H1 (cell line): Measurements from ENCODE around the gene ZFHX2. TPM values are rescaled to one million over a fixed set of nuclear protein-coding genes. Genes with fewer than 3 reads are reported as not detected.

Experiments used
- CTCF ChIA-PET: fragments of 300-600 bp; sonication (Branson Sonifier 250); formaldehyde crosslinking; loops from one replicate; lab custom pipeline; 2021; ENCODE audit not compliant: partially characterized antibody; lab: Charles Lee
- POLR2A ChIA-PET: fragments of 300-600 bp; sonication (Branson Sonifier 250); formaldehyde crosslinking; loops from one replicate; lab custom pipeline; 2021; ENCODE audit warnings: inconsistent platforms; ENCODE audit not compliant: partially characterized antibody; lab: Charles Lee
- DNase-seq, 2 experiments: peaks; one replicate each; pipeline versions ENCODE4 v3.0.0 to v3.0.0-alpha.2; 2010 to 2022; ENCODE audit warnings: low spot score in 2 of 2, low read depth in 1 of 2, mixed read lengths in 1 of 2
- FAIRE-seq: peaks from 2 replicates; lab custom pipeline; 2011; peaks lifted over from hg19 to GRCh38; lab: Jason Lieb, UNC
- H2AFZ ChIP-seq: 2 replicates; pipeline ENCODE4 v1.8.1; 2012; ENCODE audit warnings: low read length, inconsistent platforms
- H2AK5ac ChIP-seq: 2 replicates; pipeline ENCODE4 v1.6.1; 2013; ENCODE audit warnings: low read depth, low read length
- H2BK120ac ChIP-seq: replicated peaks from 2 replicates; pipeline ENCODE3; 2013; ENCODE audit warnings: low read depth, low read length, inconsistent platforms
- H2BK12ac ChIP-seq: 2 replicates; pipeline ENCODE4 v1.6.1; 2013; ENCODE audit warnings: low read depth, low read length
- H2BK15ac ChIP-seq: 2 replicates; pipeline ENCODE4 v1.6.1; 2013; ENCODE audit warnings: low read length
- H2BK20ac ChIP-seq: 2 replicates; pipeline ENCODE4 v1.6.1; 2013; ENCODE audit warnings: low read length
- H2BK5ac ChIP-seq: 2 replicates; pipeline ENCODE4 v1.6.1; 2013; ENCODE audit warnings: low read depth, low read length
- H3K14ac ChIP-seq: 2 replicates; pipeline ENCODE4 v1.6.1; 2013; ENCODE audit warnings: inconsistent platforms; ENCODE audit not compliant: insufficient read length
- H3K18ac ChIP-seq: 2 replicates; pipeline ENCODE4 v1.6.1; 2013; ENCODE audit warnings: low read length; ENCODE audit errors: extremely low read depth
- H3K23ac ChIP-seq: 2 replicates; pipeline ENCODE4 v1.6.1; 2013; ENCODE audit warnings: inconsistent platforms; ENCODE audit not compliant: insufficient read length
- H3K23me2 ChIP-seq: 2 replicates; pipeline ENCODE4 v1.6.1; 2013; ENCODE audit warnings: low read depth, low read length
- H3K27ac ChIP-seq: 2 replicates; pipeline ENCODE4 v1.6.1; 2011; ENCODE audit warnings: low read depth, low read length, inconsistent platforms
- H3K27me3 ChIP-seq, 4 experiments: replicated peaks in 1 of 4; 1 replicate in 1 of 4; 2 replicates in 3 of 4; pipeline versions ENCODE4 v1.6.1 to v1.8.1; 2011 to 2013; ENCODE audit warnings: low read length in 3 of 4, mild to moderate bottlenecking in 3 of 4, inconsistent platforms in 2 of 4, mixed read lengths in 2 of 4, moderate library complexity in 1 of 4; ENCODE audit not compliant: control insufficient read depth in 3 of 4, insufficient read depth in 3 of 4; ENCODE audit errors: extremely low read depth in 1 of 4
- H3K36me3 ChIP-seq, 4 experiments: 2 replicates each; pipeline versions ENCODE4 v1.6.1 to v1.8.1; 2011 to 2013; ENCODE audit warnings: mild to moderate bottlenecking in 4 of 4, low read length in 3 of 4, moderate library complexity in 2 of 4, control low read depth in 1 of 4, inconsistent platforms in 1 of 4; ENCODE audit not compliant: insufficient read depth in 4 of 4, control insufficient read depth in 2 of 4
- H3K4ac ChIP-seq: replicated peaks from 2 replicates; pipeline ENCODE3; 2013; ENCODE audit warnings: low read length, low read depth, mixed read lengths, inconsistent platforms; ENCODE audit not compliant: insufficient read length
- H3K4me1 ChIP-seq, 4 experiments: replicated peaks in 1 of 4; 1 replicate in 1 of 4; 2 replicates in 3 of 4; pipeline versions ENCODE4 v1.6.1 to v1.8.1; 2011 to 2013; ENCODE audit warnings: low read length in 3 of 4, inconsistent platforms in 2 of 4, mixed read lengths in 1 of 4; ENCODE audit not compliant: insufficient read depth in 4 of 4, control insufficient read depth in 3 of 4
- H3K4me2 ChIP-seq, 2 experiments: 2 replicates each; pipeline versions ENCODE4 v1.6.1 to v1.8.1; 2011 to 2013; ENCODE audit warnings: low read depth in 2 of 2, low read length in 2 of 2, control low read depth in 1 of 2, inconsistent platforms in 1 of 2, mild to moderate bottlenecking in 1 of 2; ENCODE audit not compliant: insufficient read depth in 1 of 2
- H3K4me3 ChIP-seq, 4 experiments: fragments of 200-600, 300-600 bp in 1 of 4; sonication (generic), shearing (Covaris generic), sonication (Bioruptor Twin) in 1 of 4; 2 replicates each; pipeline versions ENCODE4 v1.5.1 to v1.8.1; 2011 to 2016; ENCODE audit warnings: low read length in 4 of 4, low read depth in 3 of 4, control low read depth in 2 of 4, inconsistent platforms in 2 of 4, mild to moderate bottlenecking in 2 of 4, mixed read lengths in 1 of 4, moderate library complexity in 1 of 4; ENCODE audit not compliant: insufficient read depth in 2 of 4; ENCODE audit errors: extremely low read depth in 1 of 4
- H3K56ac ChIP-seq: replicated peaks from 2 replicates; pipeline ENCODE3; 2013; ENCODE audit warnings: low read depth, mild to moderate bottlenecking, mixed read lengths, low read length, inconsistent platforms; ENCODE audit not compliant: insufficient read length
- H3K79me1 ChIP-seq: 2 replicates; pipeline ENCODE4 v1.6.1; 2013; ENCODE audit warnings: low read depth, low read length, control low read depth
- H3K79me2 ChIP-seq, 2 experiments: 2 replicates each; pipeline versions ENCODE4 v1.6.1 to v1.8.1; 2012 to 2013; ENCODE audit warnings: low read length in 2 of 2, mild to moderate bottlenecking in 2 of 2, inconsistent platforms in 1 of 2; ENCODE audit not compliant: insufficient read depth in 2 of 2, control insufficient read depth in 1 of 2
- H3K9ac ChIP-seq, 4 experiments: replicated peaks in 1 of 4; 1 replicate in 1 of 4; 2 replicates in 3 of 4; pipeline versions ENCODE4 v1.6.1 to v1.8.1; 2011 to 2013; ENCODE audit warnings: low read depth in 3 of 4, low read length in 3 of 4, control low read depth in 2 of 4, mild to moderate bottlenecking in 2 of 4, moderate library complexity in 2 of 4, inconsistent platforms in 1 of 4; ENCODE audit errors: extremely low read depth in 1 of 4
- H3K9me3 ChIP-seq, 2 experiments: 2 replicates each; pipeline versions ENCODE4 v1.6.1 to v1.8.1; 2012 to 2013; ENCODE audit warnings: mild to moderate bottlenecking in 2 of 2, moderate library complexity in 2 of 2, control low read depth in 1 of 2, inconsistent platforms in 1 of 2, low read depth in 1 of 2, low read length in 1 of 2, mixed read lengths in 1 of 2; ENCODE audit not compliant: insufficient read depth in 2 of 2
- H4K20me1 ChIP-seq, 2 experiments: replicated peaks in 1 of 2; 2 replicates each; pipeline versions ENCODE3 to v1.8.1; 2011 to 2013; ENCODE audit warnings: inconsistent platforms in 2 of 2, low read length in 2 of 2, mild to moderate bottlenecking in 1 of 2; ENCODE audit not compliant: insufficient read depth in 2 of 2, control insufficient read depth in 1 of 2
- H4K5ac ChIP-seq: 2 replicates; pipeline ENCODE4 v1.6.1; 2013; ENCODE audit warnings: low read length, low read depth, mixed read lengths, inconsistent platforms; ENCODE audit not compliant: insufficient read length
- H4K8ac ChIP-seq: 2 replicates; pipeline ENCODE4 v1.8.0; 2013; ENCODE audit warnings: mild to moderate bottlenecking, moderate library complexity, low read length, inconsistent platforms; ENCODE audit not compliant: insufficient read depth; ENCODE audit errors: extremely low read depth
- H4K91ac ChIP-seq: replicated peaks from 2 replicates; pipeline ENCODE3; 2013; ENCODE audit warnings: low read length, mixed read lengths, inconsistent platforms; ENCODE audit not compliant: insufficient read length
- NRF1 ChIP-seq: IDR thresholded peaks from 2 replicates; pipeline ENCODE4 v1.6.1; 2011; ENCODE audit warnings: mild to moderate bottlenecking, low read depth, low read length, improper control_type of control experiment
- WGBS, 2 experiments: shearing (Covaris generic) in 1 of 2; methylation state at CpG; one replicate each; pipeline versions ENCODE4 v1.1.6 to v1.1.7; 2013 to 2015; ENCODE audit warnings: low lambda C conversion rate in 2 of 2, mixed read lengths in 2 of 2, inconsistent platforms in 1 of 2, low coverage in 1 of 2, missing lambda C conversion rate in 1 of 2; ENCODE audit not compliant: insufficient replicate concordance in 2 of 2, insufficient coverage in 1 of 2, insufficient read length in 1 of 2; ENCODE audit errors: extremely low coverage in 1 of 2, missing lambda C conversion rate in 1 of 2; 5-methylcytosine and 5-hydroxymethylcytosine counted together
- polyA plus RNA-seq, 7 experiments: library from polyadenylated mRNA; depleted of rRNA in 3 of 7; stranded (reverse) in 5 of 7; unstranded in 2 of 7; fragments of >200 nt in 5 of 7; fragments of 200-250 nt in 2 of 7; gene quantifications; 1 replicate in 5 of 7; 2 replicates in 1 of 7; 4 replicates in 1 of 7; pipeline versions ENCODE4 v1.2.1 to v1.2.3, GENCODE V29; 2011 to 2013; ENCODE audit warnings: missing spikeins in 2 of 7, mixed read lengths in 2 of 7
- total RNA-seq: library from RNA; stranded (reverse); fragmentation: NEBNext Ultra II Directional; extraction: Animal tissue kit (Norgen Biotek cat#: 25700); gene quantifications from 2 replicates; pipeline ENCODE4 v1.2.1, GENCODE V29; 2021

ZFHX2 gene
- total and polyA plus RNA-seq, 2 of the 8 experiments (the other 6 are each of a cell fraction or from before 2014, with no cell fraction given) = 2.7 to 27.0 TPM

DNA sequence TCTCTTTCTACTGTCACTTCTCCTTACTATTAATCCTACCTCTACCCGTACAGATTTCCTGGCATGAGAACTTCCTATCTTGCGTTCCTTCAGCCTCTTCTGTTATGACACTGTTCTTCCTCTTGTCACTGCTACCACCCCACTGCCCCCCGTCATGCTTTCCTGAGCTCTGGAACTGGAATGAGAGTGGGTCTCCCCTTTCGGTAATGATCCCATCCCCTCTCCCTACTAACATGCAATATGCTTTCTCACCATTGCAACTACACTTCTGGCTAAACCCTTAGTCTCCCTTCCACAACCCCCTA is 20.9 kb upstream of the ZFHX2 start:
- Histone ChIP-seq H3K4me2 (no peak overlapping the region), H3K9ac (no peak overlapping the region), H4K91ac (no peak overlapping the region), H3K36me3 (peaks cover 0 to 8% (median 0%) of the 10 kb centered on the region in 4 experiments; a peak in 1 of 8 replicates), H3K27me3 (peaks cover 17 to 26% (median 23%) of the 10 kb centered on the region in 4 experiments), H3K23me2 (peaks cover 18% of the 10 kb centered on the region; the same call in 1 of the 2 replicates), H2BK15ac (no peak overlapping the region), H3K4ac (no peak overlapping the region), H3K23ac (no peak overlapping the region), H3K56ac (no peak overlapping the region), H2BK12ac (no peak overlapping the region), H2BK5ac (no peak overlapping the region), H3K27ac (no peak overlapping the region), H4K20me1 (peaks cover 7 to 12% of the 10 kb centered on the region in 2 experiments), H4K8ac (no peak overlapping the region), H3K14ac (no peak overlapping the region), H3K79me2 (no peaks in the 10 kb centered on the region), H2BK20ac (no peak overlapping the region), H3K4me1 (peaks cover 4 to 27% (median 15%) of the 10 kb centered on the region in 4 experiments), H3K9me3 (no peaks in the 10 kb centered on the region), H4K5ac (no peak overlapping the region), H3K18ac (no peak overlapping the region), H2AK5ac (no peak overlapping the region), H3K79me1 (no peaks in the 10 kb centered on the region), H3K4me3 (no peak overlapping the region), H2AFZ (no peak overlapping the region), H2BK120ac (no peak overlapping the region)
- no peak for TF ChIP-seq NRF1
- no peak for FAIRE-seq
- CTCF ChIA-PET = interaction anchor here (1.1 to 70.5 kb wide), 3 partner anchors 9 to 96 kb away, joined by 3 to 2092 read pairs (median 4); partner anchors contain the start of gene NGDN
- POLR2A ChIA-PET = interaction anchor here (1.1 to 52.7 kb wide), 2 partner anchors 11 to 44 kb away, joined by 3 to 1523 read pairs; partner anchors contain the start of gene ZFHX2
- 93% methylated on average over 4 of the region's 4 CpGs; no CpG with 5 or more reads in 1 of the 2 experiments for WGBS, 2 experiments
- DNase-seq = no peak
